Neutrophil (primary cell): Measurements from ENCODE around the gene BABAM2.

Experiments used
- H3K27ac ChIP-seq: fragments of 200-600 bp; sonication (generic); 2 replicates; pipeline ENCODE4 v1.5.1; 2016; ENCODE audit warnings: mild to moderate bottlenecking, moderate library complexity
- H3K27me3 ChIP-seq: fragments of 200-600 bp; sonication (generic); 2 replicates; pipeline ENCODE4 v1.6.0; 2016; ENCODE audit warnings: mild to moderate bottlenecking
- H3K36me3 ChIP-seq: fragments of 200-600 bp; sonication (generic); 2 replicates; pipeline ENCODE4 v1.5.1; 2017
- H3K4me1 ChIP-seq, 2 experiments: fragments of 200-600 bp in 1 of 2; sonication (generic) in 1 of 2; 1 replicate in 1 of 2; 2 replicates in 1 of 2; pipeline versions ENCODE4 v1.5.1 to v1.6.1; 2013 to 2016; ENCODE audit warnings: low read depth in 1 of 2, low read length in 1 of 2, mild to moderate bottlenecking in 1 of 2, moderate library complexity in 1 of 2; ENCODE audit not compliant: control insufficient read depth in 1 of 2, insufficient read depth in 1 of 2
- H3K4me3 ChIP-seq, 2 experiments: fragments of 200-600 bp in 1 of 2; sonication (generic) in 1 of 2; 1 replicate in 1 of 2; 2 replicates in 1 of 2; pipeline ENCODE4 v1.5.1; 2013 to 2016; ENCODE audit warnings: low read depth in 1 of 2, low read length in 1 of 2, mild to moderate bottlenecking in 1 of 2, moderate library complexity in 1 of 2
- H3K9me3 ChIP-seq: fragments of 200-600 bp; sonication (generic); 2 replicates; pipeline ENCODE4 v1.5.1; 2016
- TF ChIP-seq, protein P1 (sequence below): fragments of 200-600 bp; sonication (generic); IDR thresholded peaks from 2 replicates; pipeline ENCODE4 v1.5.1; 2016; ENCODE audit warnings: antibody characterized with exemption

BABAM2 gene

DNA sequence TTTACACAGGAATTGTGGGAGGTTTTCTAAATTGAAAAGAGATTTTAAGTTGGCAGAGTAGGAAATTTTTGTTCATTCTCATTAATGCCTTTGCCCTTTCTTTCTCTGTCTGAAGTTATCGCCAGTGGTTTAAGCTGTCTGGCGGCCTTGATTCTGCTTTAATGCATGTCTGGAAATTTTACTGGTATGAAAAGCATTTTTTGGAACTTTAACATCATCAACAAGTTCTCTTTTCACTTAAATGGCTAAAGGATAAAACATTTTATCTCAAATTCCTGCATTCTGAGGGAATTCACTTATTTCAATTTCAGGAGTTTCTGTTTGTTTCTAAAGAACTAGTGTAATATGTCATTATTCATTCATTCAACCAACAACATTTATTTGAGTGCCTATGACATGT lies 268.3 kb downstream of the BABAM2 start:
- no peak overlapping the region for H3K4me3 ChIP-seq
- no peak overlapping the region for H3K27ac ChIP-seq
- no peaks in the 10 kb centered on the region for H3K27me3 ChIP-seq
- no peaks in the 10 kb centered on the region for H3K4me1 ChIP-seq
- peaks cover 4% of the 10 kb centered on the region for H3K9me3 ChIP-seq
- H3K36me3 ChIP-seq = no peaks in the 10 kb centered on the region
- TF ChIP-seq, protein P1, sequence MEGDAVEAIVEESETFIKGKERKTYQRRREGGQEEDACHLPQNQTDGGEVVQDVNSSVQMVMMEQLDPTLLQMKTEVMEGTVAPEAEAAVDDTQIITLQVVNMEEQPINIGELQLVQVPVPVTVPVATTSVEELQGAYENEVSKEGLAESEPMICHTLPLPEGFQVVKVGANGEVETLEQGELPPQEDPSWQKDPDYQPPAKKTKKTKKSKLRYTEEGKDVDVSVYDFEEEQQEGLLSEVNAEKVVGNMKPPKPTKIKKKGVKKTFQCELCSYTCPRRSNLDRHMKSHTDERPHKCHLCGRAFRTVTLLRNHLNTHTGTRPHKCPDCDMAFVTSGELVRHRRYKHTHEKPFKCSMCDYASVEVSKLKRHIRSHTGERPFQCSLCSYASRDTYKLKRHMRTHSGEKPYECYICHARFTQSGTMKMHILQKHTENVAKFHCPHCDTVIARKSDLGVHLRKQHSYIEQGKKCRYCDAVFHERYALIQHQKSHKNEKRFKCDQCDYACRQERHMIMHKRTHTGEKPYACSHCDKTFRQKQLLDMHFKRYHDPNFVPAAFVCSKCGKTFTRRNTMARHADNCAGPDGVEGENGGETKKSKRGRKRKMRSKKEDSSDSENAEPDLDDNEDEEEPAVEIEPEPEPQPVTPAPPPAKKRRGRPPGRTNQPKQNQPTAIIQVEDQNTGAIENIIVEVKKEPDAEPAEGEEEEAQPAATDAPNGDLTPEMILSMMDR = no peak

DNA sequence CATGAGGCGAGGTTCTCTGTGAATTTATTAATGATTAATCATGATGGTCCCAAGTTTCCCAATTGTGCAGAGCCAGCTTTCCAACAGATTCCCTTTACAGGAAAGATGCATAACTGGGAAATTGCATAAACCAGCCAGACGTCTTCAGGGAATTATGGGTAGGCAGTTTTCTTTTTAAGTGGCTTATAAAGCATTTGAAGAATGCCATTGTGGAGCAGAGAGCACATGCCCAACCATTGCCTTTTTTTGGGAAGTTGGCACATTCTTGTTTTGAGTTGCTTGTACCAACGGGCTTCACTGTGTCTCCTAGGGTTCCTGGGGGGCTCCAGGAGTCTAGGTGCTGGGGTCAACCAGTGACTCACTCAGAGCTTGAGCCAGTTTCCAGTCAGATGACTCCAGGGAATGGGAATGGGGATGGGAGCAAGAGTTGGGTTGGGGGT lies 270.5 kb downstream of the BABAM2 start:
- Histone ChIP-seq H3K27me3 (no peaks in the 10 kb centered on the region), H3K4me3 (no peak overlapping the region), H3K9me3 (peaks cover under 1% of the 10 kb centered on the region), H3K36me3 (no peaks in the 10 kb centered on the region), H3K4me1 (no peaks in the 10 kb centered on the region), H3K27ac (no peak overlapping the region)
- TF ChIP-seq, protein P1 = no peak

DNA sequence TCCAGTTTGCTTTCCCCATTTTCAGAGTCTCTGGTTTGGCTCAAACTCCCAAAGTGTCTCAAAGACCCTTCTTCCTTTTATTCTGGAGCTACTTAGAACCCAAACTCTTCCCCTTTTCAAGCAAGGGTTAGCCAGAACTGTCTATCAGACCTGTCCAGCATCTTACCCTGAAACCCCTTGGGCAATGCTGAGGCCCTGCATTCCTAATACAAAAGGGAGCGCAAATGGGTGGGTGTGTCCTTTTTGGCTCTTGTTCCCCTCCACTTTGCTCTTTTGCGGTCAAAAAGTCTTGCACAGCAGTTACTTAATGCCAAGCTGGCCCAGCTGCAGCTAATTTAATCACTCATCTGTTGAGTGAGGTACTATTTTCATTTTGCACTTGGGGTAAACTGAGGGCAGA lies 270.9 kb downstream of the BABAM2 start:
- H3K27ac ChIP-seq = no peak overlapping the region
- H3K4me1 ChIP-seq = no peaks in the 10 kb centered on the region
- H3K36me3 ChIP-seq = no peaks in the 10 kb centered on the region
- H3K27me3 ChIP-seq = no peaks in the 10 kb centered on the region
- TF ChIP-seq, protein P1 = no peak
- no peaks in the 10 kb centered on the region for H3K9me3 ChIP-seq
- H3K4me3 ChIP-seq = no peak overlapping the region

DNA sequence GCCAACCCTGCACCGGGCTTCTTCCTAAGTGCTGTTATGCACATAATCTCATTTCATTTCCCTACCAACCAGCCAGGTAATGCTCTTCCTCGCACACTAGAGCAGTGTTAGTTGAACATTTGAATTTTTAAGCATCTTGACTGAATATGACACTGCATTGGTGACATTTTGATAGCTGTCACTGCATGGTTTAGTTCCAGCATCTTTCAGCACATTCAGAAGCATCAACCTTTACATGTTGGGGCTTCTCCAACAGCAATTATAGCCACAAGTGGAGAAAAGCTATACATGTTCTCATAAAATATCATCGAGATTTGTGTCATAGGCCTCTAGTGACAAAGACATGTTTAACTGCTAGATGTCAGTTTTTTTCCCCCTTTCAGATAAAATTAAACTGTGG lies 272.0 kb downstream of the BABAM2 start:
- Histone ChIP-seq H3K4me3 (no peak overlapping the region), H3K4me1 (no peaks in the 10 kb centered on the region), H3K9me3 (no peaks in the 10 kb centered on the region), H3K27ac (no peak overlapping the region), H3K36me3 (no peaks in the 10 kb centered on the region), H3K27me3 (no peaks in the 10 kb centered on the region)
- TF ChIP-seq, protein P1 = no peak

DNA sequence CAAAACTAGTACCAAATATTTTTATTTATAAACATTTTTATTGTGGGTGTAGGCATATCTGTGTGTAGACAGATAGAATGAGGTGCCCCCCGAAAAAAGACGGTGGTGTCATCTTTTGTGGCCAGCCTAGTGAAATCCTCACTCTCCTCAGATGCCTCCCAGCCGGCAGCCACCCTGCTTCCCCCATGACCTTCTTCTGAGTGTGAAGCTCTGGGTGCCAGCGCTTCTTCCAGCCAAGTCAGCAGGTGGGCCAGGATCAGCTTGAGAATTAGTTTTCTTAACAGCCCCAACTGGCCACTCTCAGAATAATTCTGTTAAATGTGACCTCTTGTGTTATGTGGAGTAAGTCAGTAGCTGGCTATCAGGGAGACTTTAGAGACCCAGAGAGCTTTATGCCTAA lies 272.5 kb downstream of the BABAM2 start:
- Histone ChIP-seq H3K9me3 (no peaks in the 10 kb centered on the region), H3K27ac (no peak overlapping the region), H3K4me3 (no peak overlapping the region), H3K27me3 (no peaks in the 10 kb centered on the region), H3K4me1 (no peaks in the 10 kb centered on the region), H3K36me3 (no peaks in the 10 kb centered on the region)
- TF ChIP-seq, protein P1 = no peak

DNA sequence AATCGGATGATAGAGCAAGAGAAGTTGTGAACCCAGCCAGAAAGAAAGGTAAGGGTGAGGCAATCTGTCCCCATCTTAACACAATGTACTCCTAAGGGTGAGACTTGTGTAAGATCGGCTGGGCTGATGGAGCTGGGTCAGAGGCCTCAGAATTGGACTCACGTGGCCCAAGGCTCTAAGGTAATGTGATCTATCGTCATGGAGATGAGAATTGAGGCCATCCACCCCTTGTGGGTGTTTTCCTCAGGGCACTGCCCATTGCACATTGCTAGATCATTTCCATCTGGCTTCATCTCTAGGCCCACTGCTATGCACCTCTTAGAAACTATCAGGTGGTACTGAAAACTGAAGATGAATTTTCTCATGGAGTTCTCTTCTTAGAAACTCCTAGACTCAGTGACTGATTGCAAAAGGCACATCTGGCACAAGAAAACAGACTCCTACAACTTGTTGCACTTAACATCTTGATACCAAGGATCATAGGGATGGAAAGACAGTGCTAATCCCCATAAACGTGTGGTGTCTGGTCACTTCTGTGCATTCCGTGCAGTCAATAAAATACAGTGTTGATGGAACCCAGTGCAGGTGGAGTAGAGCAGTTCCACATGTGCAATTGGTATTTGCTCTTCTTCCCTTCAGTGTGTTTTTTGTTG lies 273.2 kb downstream of the BABAM2 start:
- Histone ChIP-seq H3K36me3 (no peaks in the 10 kb centered on the region), H3K9me3 (no peaks in the 10 kb centered on the region), H3K27me3 (no peaks in the 10 kb centered on the region), H3K4me1 (no peaks in the 10 kb centered on the region), H3K27ac (no peak overlapping the region), H3K4me3 (no peak overlapping the region)
- TF ChIP-seq, protein P1 = no peak
